GM19395 (cell line): ENCODE measurements around the gene TET3.

ENCODE experiments used
- ATAC-seq: cut with Tn5 transposase; IDR thresholded peaks from one replicate; pipeline ENCODE4 v1.9.1; 2021; ENCODE audit warnings: mild to moderate bottlenecking, moderate library complexity; ENCODE audit not compliant: unreplicated experiment

Gene TET3

GRCh38 chr2:74003494-74004211 is 18.9 kb downstream of the TET3 start:
- ATAC-seq: no peak

GRCh38 chr2:74004212-74005182 is 19.8 kb downstream of the TET3 start:
- ATAC-seq: no peak

GRCh38 chr2:74005786-74006185 is 21.1 kb downstream of the TET3 start:
- no peak for ATAC-seq

- no peak for ATAC-seq
Measured at GRCh38 chr2:74006459-74006858, 21.7 kb downstream of the TET3 start.

- no peak for ATAC-seq
Measured at GRCh38 chr2:74007121-74007520, 22.4 kb downstream of the TET3 start.

GRCh38 chr2:74007711-74008110 is 23.0 kb downstream of the TET3 start:
- no peak for ATAC-seq

DNA sequence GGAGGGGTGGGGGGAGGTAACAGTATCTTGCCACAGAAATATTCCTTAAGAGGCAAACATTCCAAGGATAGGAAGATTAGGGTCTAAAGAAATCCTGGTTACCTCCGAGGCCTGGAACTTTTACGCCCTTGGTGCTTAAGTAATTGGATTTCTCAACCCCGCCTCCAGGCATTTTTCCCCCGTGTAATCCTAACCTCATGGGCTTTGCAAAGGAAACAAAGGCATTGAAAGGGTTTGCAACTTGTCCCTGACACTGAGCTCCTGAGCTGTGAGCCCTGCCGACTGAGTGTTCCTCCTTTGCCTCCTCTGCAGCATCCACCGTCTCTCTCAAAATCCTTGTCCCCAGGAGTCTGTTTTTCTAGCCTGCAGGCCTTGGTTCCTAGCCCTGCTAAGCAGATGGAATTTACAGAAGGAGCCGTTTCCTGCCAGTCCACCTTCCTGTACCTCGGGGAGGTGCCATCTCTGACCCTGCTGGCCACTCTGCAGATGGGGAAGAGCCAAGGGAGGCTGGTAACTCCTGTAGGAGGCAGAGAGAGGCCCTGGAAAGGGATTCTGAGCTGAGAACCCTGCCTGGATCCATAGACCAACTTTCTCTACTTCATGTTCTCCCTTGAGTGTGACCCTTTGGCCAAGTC is 24.2 kb downstream of the TET3 start:
- no peak for ATAC-seq

- no peak for ATAC-seq
Measured at GRCh38 chr2:74009577-74009976, 24.9 kb downstream of the TET3 start.

DNA sequence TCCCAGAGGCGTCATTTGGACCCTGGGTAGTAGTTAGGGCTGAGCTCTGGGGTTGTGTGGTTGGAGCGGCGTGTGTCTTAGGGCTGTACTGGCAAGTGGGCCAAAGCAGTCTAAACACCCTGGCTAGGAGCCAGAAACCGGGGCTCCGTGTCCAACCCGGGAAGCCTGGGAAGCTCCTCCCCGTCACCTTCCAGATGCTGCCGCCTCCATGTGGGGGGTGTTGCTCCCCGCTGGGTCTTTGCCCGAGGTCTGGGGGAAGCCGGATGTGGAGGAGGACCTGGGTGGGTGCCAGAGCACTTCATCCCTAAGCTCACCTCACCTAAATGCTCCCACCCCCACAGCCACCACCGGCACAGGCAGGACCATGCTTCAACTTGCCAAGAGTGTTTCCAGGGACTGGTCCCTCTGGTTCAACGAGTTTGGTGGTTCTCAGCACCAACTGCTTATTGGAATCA is 25.4 kb downstream of the TET3 start:
- no peak for ATAC-seq

- ATAC-seq: no peak
Measured at GRCh38 chr2:74011246-74011645, 26.5 kb downstream of the TET3 start.

- ATAC-seq: no peak
Measured at GRCh38 chr2:74014813-74015212, 30.1 kb downstream of the TET3 start.

DNA sequence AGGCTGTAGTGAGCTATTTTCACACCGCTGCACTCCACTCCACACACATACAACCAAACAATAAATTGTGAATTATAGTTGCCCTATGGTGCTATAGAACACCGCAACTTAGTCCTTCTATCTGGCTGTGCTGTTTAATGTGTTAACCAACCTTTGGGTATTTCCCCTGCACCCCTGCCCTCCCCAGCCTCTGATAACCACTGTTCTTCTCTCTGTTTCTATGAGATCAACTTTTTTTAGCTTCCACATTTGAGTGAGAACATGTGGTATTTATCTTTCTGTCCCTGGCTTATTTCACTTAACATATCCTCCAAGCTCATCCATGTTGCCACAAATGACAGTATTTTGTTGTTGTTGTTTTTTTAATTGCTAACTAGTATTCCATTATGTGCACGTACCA is 32.5 kb downstream of the TET3 start:
- ATAC-seq: peak; percentile 47

- ATAC-seq: no peak
Measured at GRCh38 chr2:74019516-74019915, 34.8 kb downstream of the TET3 start.

DNA sequence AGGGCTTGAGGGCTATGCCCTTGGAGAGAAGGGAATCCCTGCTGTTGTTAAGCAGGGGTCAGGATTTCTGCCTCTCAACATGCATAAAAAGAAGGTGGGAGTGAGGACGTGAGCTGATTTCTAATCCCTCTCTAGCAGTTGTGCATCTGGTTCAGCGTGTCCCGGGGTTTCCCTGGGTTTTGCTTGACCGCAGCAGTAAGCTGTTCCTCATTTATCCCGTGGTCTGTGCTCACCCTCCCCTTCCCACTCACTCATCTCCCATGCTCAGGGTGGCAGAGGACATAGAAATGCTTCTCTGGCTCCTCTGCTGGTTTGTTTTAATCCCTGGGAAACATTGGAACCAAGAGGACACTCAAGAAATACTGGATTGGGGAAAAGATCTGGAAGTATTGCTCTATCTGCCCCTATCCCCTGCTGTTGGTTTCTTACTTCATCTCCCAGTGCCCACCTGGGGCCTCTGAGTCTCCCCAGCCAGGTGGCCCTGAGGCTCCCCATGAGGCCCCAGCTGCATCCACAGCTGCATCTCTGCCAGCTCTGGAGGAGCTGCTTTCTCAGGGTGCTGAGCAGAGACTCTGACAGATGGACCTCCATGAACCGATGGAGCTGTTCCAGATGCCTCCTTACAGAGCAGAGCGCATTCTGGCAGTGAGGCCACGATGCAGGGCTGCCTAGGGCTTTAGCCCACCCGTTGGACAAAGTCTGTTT is 36.1 kb downstream of the TET3 start:
- ATAC-seq: no peak

DNA sequence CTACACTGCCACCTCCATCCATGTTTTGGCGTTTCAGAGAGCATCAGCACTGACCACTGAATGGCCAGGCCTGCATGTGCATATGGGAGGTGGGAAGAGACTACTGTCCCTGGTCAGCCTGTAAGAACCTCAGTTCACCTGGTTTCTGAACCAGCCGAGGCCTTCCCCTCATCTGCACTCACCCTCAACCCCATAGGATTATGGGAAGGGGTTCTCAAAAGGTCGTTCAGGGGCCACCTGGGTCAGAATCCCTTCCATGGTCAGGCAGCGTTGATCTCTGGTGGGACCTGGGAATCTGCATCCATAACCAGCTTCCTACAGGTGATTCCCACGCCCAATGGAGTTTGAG is 36.7 kb downstream of the TET3 start:
- ATAC-seq: no peak

GRCh38 chr2:74024216-74024615 is 39.5 kb downstream of the TET3 start:
- no peak for ATAC-seq

- no peak for ATAC-seq
Measured at GRCh38 chr2:74025971-74026612, 41.4 kb downstream of the TET3 start.

GRCh38 chr2:74026687-74027241 is 42.1 kb downstream of the TET3 start:
- ATAC-seq: no peak

DNA sequence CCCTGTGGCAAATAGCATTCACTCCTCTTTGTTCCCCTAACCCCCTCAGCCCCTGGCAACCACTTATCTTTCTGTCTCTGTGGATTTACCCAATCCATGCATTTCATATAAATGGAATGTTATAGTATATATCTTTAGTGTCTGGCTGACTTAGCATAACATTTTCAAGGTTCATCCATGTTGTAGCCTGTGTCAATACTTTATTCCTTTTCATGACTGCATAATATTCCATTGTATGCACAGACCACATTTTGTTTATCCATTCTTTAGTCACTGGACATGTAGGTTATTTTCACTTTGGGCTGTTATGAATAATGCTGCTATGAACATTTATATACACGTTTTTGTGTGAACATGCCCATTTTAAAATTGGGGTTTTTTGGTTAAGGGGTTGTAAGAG is 42.8 kb downstream of the TET3 start:
- ATAC-seq: no peak

DNA sequence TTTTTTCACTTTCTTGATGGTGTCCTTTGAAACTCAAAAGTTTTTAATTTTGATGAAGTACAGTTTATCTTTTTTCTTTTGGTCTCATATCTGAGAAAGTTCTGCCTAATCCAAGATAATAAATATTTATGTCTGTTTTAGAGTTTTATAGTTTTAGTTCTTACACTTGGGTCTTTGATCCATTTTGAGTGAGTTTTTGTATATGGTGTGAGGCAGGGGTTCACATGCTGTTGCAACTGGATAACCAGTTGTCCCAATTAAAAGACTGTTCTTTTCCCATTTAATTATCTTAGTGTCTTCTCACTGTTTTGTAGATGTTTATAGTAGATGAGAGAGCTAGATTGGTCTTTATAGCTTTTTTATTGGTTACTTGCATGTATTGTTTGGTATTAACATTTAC is 43.6 kb downstream of the TET3 start:
- no peak for ATAC-seq
